Panc1 (cell line): Measurements from ENCODE around the gene XPNPEP3. TPM values are rescaled to one million over a fixed set of nuclear protein-coding genes. Genes with fewer than 3 reads are reported as not detected.
A peak's percentile ranks its signal among the peaks of the same experiment; 100 is the strongest.

ENCODE experiments used
- ATAC-seq: fragments of 200-7000 bp; cut with Tn5 transposase; 2 replicates; pipeline ENCODE4 v1.9.1; 2020; ENCODE audit warnings: mild to moderate bottlenecking, moderate library complexity
- BruUV-seq: library from RNA; stranded (reverse); fragments of 400-500 nt; replicated peaks from 2 replicates; lab custom pipeline; 2021; lab: Mats Ljungman, UMichigan
- CTCF ChIA-PET: fragments of 300-600 bp; sonication (Branson Sonifier 250); formaldehyde crosslinking; loops from one replicate; lab custom pipeline; 2022; ENCODE audit warnings: antibody characterized with exemption; lab: Charles Lee
- POLR2A ChIA-PET: fragments of 300-600 bp; sonication (Branson Sonifier 250); formaldehyde crosslinking; loops from one replicate; lab custom pipeline; 2022; ENCODE audit warnings: antibody characterized with exemption; lab: Charles Lee
- DNase-seq: peaks from one replicate; pipeline ENCODE4 v3.0.0-alpha.2; 2010; ENCODE audit warnings: low read depth, low spot score
- H3K27ac ChIP-seq: 2 replicates; pipeline ENCODE4 v1.5.1; 2011; ENCODE audit warnings: mild to moderate bottlenecking, low read length, inconsistent platforms
- H3K27me3 ChIP-seq: fragments of 200-500 bp; sonication (Bioruptor generic); 2 replicates; pipeline ENCODE4 v1.6.0; 2014; ENCODE audit warnings: low read length, inconsistent platforms; ENCODE audit not compliant: control insufficient read depth, insufficient read depth
- H3K36me3 ChIP-seq: fragments of 200-500 bp; sonication (Bioruptor generic); 2 replicates; pipeline ENCODE4 v1.5.1; 2014; ENCODE audit warnings: inconsistent platforms, mild to moderate bottlenecking, low read length, moderate library complexity; ENCODE audit not compliant: control insufficient read depth, insufficient read depth
- H3K4me1 ChIP-seq: 2 replicates; pipeline ENCODE4 v1.5.1; 2011; ENCODE audit warnings: inconsistent platforms, mild to moderate bottlenecking, low read length, moderate library complexity; ENCODE audit not compliant: control insufficient read depth, insufficient read depth
- H3K4me3 ChIP-seq, 2 experiments: 2 replicates each; pipeline ENCODE4 v1.5.1; 2011 to 2012; ENCODE audit warnings: low read depth in 2 of 2, low read length in 2 of 2, mild to moderate bottlenecking in 2 of 2, inconsistent platforms in 1 of 2, moderate library complexity in 1 of 2
- H3K9me3 ChIP-seq: fragments of 200-500 bp; sonication (Bioruptor generic); 2 replicates; pipeline ENCODE4 v1.5.1; 2014; ENCODE audit warnings: low read depth, mild to moderate bottlenecking, inconsistent platforms, low read length, moderate library complexity; ENCODE audit not compliant: control insufficient read depth, insufficient read depth
- POLR2AphosphoS5 ChIP-seq: IDR thresholded peaks from 2 replicates; pipeline ENCODE4 v1.6.1; 2012; ENCODE audit warnings: mild to moderate bottlenecking, low read depth, low read length, moderate library complexity
- SIN3A ChIP-seq: IDR thresholded peaks from 2 replicates; pipeline ENCODE4 v1.6.1; 2012; ENCODE audit warnings: low read depth, mild to moderate bottlenecking, low read length, moderate library complexity, borderline replicate concordance; ENCODE audit not compliant: insufficient read depth
- TCF7L2 ChIP-seq: IDR thresholded peaks from 2 replicates; pipeline ENCODE4 v1.6.1; 2011; ENCODE audit warnings: mild to moderate bottlenecking, low read depth, low read length, inconsistent platforms
- in situ Hi-C: cut with HindIII; loops from 2 replicates; pipeline ENCODE4 v1.10.0; 2016; ENCODE audit warnings: low sequenced_read_pairs, low pct_unique_long_range_greater_than_20kb
- intact Hi-C: fragments of 100-400 bp; cut with micrococcal nuclease; formaldehyde crosslinking; loops from one replicate; pipeline ENCODE4 v1.10.0; 2022; ENCODE audit not compliant: unreplicated experiment
- total RNA-seq: library from RNA; stranded (reverse); gene quantifications from one replicate; pipeline ENCODE4 v1.2.1, GENCODE V29; 2021; ENCODE audit not compliant: unreplicated experiment
- TF ChIP-seq, protein P1 (sequence below): fragments of 450-650 bp; IDR thresholded peaks from 2 replicates; pipeline ENCODE4 v1.5.1; 2017; ENCODE audit warnings: mild to moderate bottlenecking
- TF ChIP-seq, protein P2 (sequence below), 2 experiments: IDR thresholded peaks; 2 replicates each; pipeline ENCODE4 v1.6.1; 2011 to 2012; ENCODE audit warnings: low read depth in 2 of 2, control low read depth in 1 of 2, low read length in 1 of 2, mild to moderate bottlenecking in 1 of 2, moderate library complexity in 1 of 2; ENCODE audit not compliant: insufficient read depth in 1 of 2

Gene XPNPEP3
- total RNA-seq, 1 experiment from 2014 or later, result 21.0 TPM

DNA sequence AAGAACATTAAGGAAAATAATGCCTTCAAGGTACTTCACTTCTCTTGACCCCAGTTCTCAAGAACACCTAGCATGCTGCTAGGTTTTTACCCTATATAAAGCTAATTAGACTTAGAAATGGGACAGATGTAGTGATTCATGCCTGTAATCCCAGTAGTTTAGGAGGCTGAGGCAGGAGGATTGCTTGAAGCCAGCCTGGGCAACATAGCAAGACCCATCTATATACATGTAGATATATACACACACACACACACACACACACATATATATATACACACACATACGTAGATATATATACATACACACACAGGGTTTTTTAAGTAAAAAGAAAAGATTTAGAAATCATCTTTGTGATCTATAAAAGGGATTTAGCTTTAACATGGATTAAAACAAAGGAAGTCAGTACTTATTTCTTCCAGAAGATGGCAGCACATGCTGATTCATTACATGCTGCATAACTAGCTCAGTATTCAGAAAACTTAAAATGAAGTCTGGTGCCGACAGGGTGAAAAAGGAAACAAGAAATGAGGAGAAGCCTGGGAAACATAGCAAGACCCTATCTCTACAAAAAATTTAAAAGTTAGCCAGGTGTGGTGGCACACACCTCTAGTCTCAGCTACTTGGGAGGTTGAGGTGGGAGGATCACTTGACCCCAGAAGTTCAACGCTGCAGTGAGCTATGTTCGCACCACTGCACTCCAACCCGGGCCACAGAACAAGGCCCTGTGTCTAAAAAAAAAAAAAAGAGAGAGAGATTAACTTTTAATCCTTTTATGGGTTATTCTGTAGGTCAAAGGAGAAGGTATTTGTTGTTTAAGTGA, 65.7 kb downstream of the XPNPEP3 start:
- TF ChIP-seq POLR2AphosphoS5, result no peak
- TF ChIP-seq, protein P1, sequence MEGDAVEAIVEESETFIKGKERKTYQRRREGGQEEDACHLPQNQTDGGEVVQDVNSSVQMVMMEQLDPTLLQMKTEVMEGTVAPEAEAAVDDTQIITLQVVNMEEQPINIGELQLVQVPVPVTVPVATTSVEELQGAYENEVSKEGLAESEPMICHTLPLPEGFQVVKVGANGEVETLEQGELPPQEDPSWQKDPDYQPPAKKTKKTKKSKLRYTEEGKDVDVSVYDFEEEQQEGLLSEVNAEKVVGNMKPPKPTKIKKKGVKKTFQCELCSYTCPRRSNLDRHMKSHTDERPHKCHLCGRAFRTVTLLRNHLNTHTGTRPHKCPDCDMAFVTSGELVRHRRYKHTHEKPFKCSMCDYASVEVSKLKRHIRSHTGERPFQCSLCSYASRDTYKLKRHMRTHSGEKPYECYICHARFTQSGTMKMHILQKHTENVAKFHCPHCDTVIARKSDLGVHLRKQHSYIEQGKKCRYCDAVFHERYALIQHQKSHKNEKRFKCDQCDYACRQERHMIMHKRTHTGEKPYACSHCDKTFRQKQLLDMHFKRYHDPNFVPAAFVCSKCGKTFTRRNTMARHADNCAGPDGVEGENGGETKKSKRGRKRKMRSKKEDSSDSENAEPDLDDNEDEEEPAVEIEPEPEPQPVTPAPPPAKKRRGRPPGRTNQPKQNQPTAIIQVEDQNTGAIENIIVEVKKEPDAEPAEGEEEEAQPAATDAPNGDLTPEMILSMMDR, result peak; percentile 63
- H3K27ac ChIP-seq, result no peak overlapping the region
- DNase-seq (peak; percentile 30), ATAC-seq (peak; percentile 78)
- ChIA-PET POLR2A (interaction anchor here (0.6 kb wide), 3 partner anchors 66 to 311 kb away, joined by 3 to 5 read pairs (median 4); partner anchors contain the start of gene XPNPEP3), CTCF (interaction anchor here (0.6 to 1.7 kb wide), 11 partner anchors 23 to 316 kb away, joined by 3 to 7 read pairs (median 3); no protein-coding TSS in a partner anchor)
- H3K4me3 ChIP-seq, result no peak overlapping the region
- BruUV-seq, result no TSS peak
- intact Hi-C loops, result no loop called here
- H3K4me1 ChIP-seq, result no peaks in the 10 kb centered on the region
- no peaks in the 10 kb centered on the region for H3K27me3 ChIP-seq
- peaks cover 4% of the 10 kb centered on the region; the same call in 1 of the 2 replicates for H3K36me3 ChIP-seq
- in situ Hi-C loops, result no loop called here
- H3K9me3 ChIP-seq, result no peaks in the 10 kb centered on the region

DNA sequence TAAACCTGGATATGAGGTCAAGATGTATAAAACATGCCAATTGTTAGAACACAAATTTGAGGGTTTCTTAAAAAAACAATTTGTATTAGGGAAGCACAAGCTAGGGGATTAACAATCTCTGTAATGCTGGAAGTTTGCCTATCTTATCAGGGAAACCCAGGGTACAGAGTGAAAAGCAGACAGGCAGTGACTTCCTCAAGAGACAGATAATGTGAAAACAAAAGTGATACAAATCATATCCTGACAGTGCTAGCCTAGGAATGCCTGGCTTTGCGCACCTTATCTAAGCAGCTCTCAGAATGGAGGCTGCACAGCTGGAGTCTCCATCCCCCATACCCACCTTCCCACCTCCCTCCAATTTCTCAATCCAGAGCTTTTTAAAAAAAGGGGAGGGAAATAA, 71.7 kb downstream of the XPNPEP3 start:
- no peak for DNase-seq
- in situ Hi-C loops (no loop called here), intact Hi-C loops (no loop called here)
- no TSS peak for BruUV-seq
- POLR2A ChIA-PET, result no interaction called here
- CTCF ChIA-PET, result no interaction called here
- Histone ChIP-seq H3K4me1 (no peaks in the 10 kb centered on the region), H3K4me3 (no peak overlapping the region), H3K9me3 (no peaks in the 10 kb centered on the region), H3K36me3 (peaks cover 4% of the 10 kb centered on the region; the same call in 1 of the 2 replicates), H3K27me3 (no peaks in the 10 kb centered on the region), H3K27ac (no peak overlapping the region)
- no peak for ATAC-seq
- TF ChIP-seq POLR2AphosphoS5, result no peak
- TF ChIP-seq, protein P2, sequence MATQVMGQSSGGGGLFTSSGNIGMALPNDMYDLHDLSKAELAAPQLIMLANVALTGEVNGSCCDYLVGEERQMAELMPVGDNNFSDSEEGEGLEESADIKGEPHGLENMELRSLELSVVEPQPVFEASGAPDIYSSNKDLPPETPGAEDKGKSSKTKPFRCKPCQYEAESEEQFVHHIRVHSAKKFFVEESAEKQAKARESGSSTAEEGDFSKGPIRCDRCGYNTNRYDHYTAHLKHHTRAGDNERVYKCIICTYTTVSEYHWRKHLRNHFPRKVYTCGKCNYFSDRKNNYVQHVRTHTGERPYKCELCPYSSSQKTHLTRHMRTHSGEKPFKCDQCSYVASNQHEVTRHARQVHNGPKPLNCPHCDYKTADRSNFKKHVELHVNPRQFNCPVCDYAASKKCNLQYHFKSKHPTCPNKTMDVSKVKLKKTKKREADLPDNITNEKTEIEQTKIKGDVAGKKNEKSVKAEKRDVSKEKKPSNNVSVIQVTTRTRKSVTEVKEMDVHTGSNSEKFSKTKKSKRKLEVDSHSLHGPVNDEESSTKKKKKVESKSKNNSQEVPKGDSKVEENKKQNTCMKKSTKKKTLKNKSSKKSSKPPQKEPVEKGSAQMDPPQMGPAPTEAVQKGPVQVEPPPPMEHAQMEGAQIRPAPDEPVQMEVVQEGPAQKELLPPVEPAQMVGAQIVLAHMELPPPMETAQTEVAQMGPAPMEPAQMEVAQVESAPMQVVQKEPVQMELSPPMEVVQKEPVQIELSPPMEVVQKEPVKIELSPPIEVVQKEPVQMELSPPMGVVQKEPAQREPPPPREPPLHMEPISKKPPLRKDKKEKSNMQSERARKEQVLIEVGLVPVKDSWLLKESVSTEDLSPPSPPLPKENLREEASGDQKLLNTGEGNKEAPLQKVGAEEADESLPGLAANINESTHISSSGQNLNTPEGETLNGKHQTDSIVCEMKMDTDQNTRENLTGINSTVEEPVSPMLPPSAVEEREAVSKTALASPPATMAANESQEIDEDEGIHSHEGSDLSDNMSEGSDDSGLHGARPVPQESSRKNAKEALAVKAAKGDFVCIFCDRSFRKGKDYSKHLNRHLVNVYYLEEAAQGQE (IDR thresholded peaks at IDR 0.05; ENCODE audit: insufficient read depth in 1 of 2, low read depth in 2 of 2, low read length in 1 of 2), result no peak
- no peak for TF ChIP-seq SIN3A
- TF ChIP-seq, protein P1, result no peak
- no peak for TF ChIP-seq TCF7L2
